NOMO-1 (cell line): ENCODE data around the gene THY1.
"Not testable (repeated sequence)": the region's sequence is repeated elsewhere in the genome, so short reads cannot be mapped to it uniquely, and the experiment has no call there.

Experiments
- DNase-seq, 2 experiments: peaks; one replicate each; lab custom pipeline; 2025; ENCODE audit not compliant: unreplicated experiment in 2 of 2; lab: John Stamatoyannopoulos, UW

THY1 gene

GRCh38 chr11:119419834-119420492, 3.0 kb downstream of the THY1 start:
- no peak for DNase-seq

GRCh38 chr11:119419246-119419645, 3.7 kb downstream of the THY1 start:
- no peak for DNase-seq

- no peak for DNase-seq
Observed at GRCh38 chr11:119418759-119419158, 4.2 kb downstream of the THY1 start.

- no peak for DNase-seq
Observed at GRCh38 chr11:119417726-119418540, 5.0 kb downstream of the THY1 start.

- no peak for DNase-seq
Observed at GRCh38 chr11:119416606-119417580, 6.1 kb downstream of the THY1 start.

- DNase-seq = no peak
Observed at GRCh38 chr11:119415966-119416365, 7.0 kb downstream of the THY1 start.

GRCh38 chr11:119415517-119415916, 7.5 kb downstream of the THY1 start:
- DNase-seq = no peak

GRCh38 chr11:119414734-119415133, 8.2 kb downstream of the THY1 start:
- DNase-seq = no peak

- no peak for DNase-seq
Observed at GRCh38 chr11:119414321-119414720, 8.7 kb downstream of the THY1 start.

GRCh38 chr11:119412072-119412471, 10.9 kb downstream of the THY1 start:
- no peak for DNase-seq

- DNase-seq = no peak
Observed at GRCh38 chr11:119410501-119410900, 12.5 kb downstream of the THY1 start.

GRCh38 chr11:119409731-119410130, 13.2 kb downstream of the THY1 start:
- no peak for DNase-seq

GRCh38 chr11:119406005-119406404, 17.0 kb downstream of the THY1 start:
- DNase-seq = no peak

- not testable (repeated sequence) for DNase-seq
Observed at GRCh38 chr11:119405448-119405847, 17.5 kb downstream of the THY1 start.

- no peak for DNase-seq
Observed at GRCh38 chr11:119404872-119405271, 18.1 kb downstream of the THY1 start.

- no peak for DNase-seq
Observed at GRCh38 chr11:119403021-119403420, 20.0 kb downstream of the THY1 start.

- no peak for DNase-seq
Observed at GRCh38 chr11:119402470-119402869, 20.5 kb downstream of the THY1 start.

- DNase-seq = no peak
Observed at GRCh38 chr11:119400860-119401259, 22.1 kb downstream of the THY1 start.

- no peak for DNase-seq
Observed at GRCh38 chr11:119397740-119398139, 25.2 kb downstream of the THY1 start.

- DNase-seq = no peak
Observed at GRCh38 chr11:119396835-119397234, 26.1 kb downstream of the THY1 start.

GRCh38 chr11:119391275-119391674, 31.7 kb downstream of the THY1 start:
- no peak for DNase-seq
